ENCODE results near the gene GALE. TPM values are rescaled to one million over a fixed set of nuclear protein-coding genes. Genes with fewer than 3 reads are reported as not detected.
"Not testable (repeated sequence)": the region's sequence is repeated elsewhere in the genome, so short reads cannot be mapped to it uniquely, and the experiment has no call there.

GALE gene
- polyA plus RNA-seq (2012; ENCODE audit: low read depth, missing spikeins) = 34.0 TPM

DNA sequence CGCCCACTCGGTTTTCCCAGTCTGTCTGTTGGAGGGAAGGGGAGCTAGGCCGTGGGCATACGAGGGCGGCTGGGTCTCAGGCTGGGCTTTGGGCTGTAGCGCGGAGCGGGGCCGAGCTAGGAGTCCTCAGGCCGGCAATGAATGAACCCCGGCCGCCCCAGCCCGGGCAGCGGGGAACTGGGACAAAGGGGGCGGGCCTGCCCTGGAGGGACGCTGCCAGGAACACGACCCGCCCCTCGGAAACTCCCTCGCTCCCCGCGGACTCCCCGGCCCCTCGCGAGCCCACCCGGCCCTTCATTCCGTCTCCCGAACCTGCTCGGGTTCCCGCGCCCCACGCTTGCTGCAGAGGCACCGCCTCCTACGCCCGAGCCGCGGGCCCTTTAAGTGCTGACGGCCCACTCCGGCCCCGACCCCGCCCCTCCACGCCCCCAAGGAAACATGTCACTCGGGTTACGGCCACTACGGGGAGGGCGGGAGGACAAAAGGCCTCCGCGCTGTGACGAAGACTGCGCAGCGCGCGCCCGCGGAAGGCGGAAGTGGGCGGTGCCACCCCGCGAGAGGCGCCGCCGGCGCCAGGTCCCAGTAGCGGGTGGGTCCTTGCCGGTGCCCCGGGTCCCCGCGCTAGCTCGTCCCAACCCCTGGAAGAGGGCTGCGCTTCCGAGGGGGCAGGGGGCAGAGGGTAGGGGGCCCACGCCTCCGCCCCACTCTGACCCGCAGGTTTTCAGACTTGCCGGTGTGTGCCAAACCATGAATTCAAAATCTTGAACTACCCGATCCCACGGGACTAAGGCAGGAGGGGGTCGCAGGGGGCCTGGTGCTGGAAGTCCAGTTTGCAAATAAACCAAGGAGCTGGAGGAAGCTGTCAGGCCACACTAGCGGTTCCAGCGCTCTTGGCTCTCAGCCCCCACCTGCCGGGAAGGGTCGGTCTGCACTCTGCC lies at the start of gene GALE:
TSS of gene GALE (minus strand) at position 355 of the 938 bp plus-strand sequence. CDS start 1,747 bp downstream, outside the sequence.
- FAIRE-seq = peak; percentile 99
- peak; percentile 99 for DNase-seq (ENCODE audit: insufficient read length, low spot score)
- TF ChIP-seq PAX5 (IDR thresholded peaks at IDR 0.05; ENCODE audit: insufficient read depth, low read length, severe bottlenecking) (no peak), POLR2A (IDR thresholded peaks at IDR 0.05; ENCODE audit: low read depth, low read length) (peak; percentile 79), TAF1 (IDR thresholded peaks at IDR 0.05; ENCODE audit: low read depth, low read length) (peak; percentile 70; the same call in 1 of the 2 replicates), POLR2AphosphoS5 (IDR thresholded peaks at IDR 0.05; ENCODE audit: low read depth, low read length) (peak; percentile 71; the same call in 1 of the 2 replicates), SPI1 (IDR thresholded peaks at IDR 0.05; ENCODE audit: low read depth, low read length) (peak; percentile 80), POU2F2 (IDR thresholded peaks at IDR 0.05; ENCODE audit: low read depth, low read length) (peak; percentile 63; the same call in 1 of the 2 replicates)

GRCh38 chr1:23848673-23849616 lies 48.4 kb upstream of the GALE start:
- TF ChIP-seq PAX5 (IDR thresholded peaks at IDR 0.05; ENCODE audit: insufficient read depth, low read length, severe bottlenecking) = no peak
- no peak for FAIRE-seq
- DNase-seq (ENCODE audit: insufficient read length, low spot score) = no peak

DNA sequence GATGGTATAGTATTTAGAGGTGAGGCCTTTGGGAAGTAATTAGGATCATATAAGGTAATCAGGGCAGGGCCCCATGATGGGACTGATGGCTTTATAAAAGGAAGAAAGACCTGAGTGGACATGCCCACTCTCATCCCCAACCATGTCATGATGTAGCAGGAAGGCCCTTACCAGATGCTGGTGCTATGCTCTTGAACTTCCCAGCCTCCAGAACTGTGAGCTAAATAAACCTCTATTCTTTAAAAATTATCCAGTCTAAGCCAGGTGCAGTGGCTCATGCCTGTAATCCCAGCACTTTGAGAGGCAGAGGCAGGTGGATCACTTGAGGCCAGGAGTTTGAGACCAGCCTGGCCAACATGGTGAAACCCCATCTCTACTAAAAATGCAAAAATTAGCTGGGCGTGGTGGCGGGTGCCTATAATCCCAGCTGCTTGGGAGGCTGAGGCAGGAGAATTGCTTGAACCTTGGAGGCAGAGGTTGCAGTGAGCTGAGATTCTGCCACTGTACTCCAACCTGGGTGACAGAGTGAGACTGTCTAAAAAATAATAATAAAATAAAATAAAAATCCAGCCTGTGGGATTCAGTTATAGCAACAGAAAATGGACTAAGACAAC lies 47.0 kb upstream of the GALE start:
- not testable (repeated sequence) for DNase-seq (ENCODE audit: insufficient read length, low spot score); FAIRE-seq

DNA sequence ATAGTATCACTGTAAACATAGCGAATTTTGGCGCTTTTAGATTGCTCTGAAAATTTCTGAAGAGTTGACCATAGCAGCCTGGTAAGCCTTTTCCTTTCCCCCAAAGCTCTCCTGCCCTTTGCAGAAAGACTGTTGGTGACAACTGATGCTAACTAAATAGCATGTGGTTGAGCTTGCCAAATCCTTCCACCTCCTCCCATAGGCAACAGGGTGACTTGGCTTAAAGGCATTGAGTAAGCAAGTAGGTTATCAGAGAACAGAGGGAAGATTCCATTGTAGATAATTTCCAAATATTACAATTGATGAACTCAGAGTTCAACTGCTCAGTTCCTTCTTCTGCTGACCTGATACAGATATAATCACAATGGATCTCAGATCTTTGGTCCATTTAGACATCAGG lies 44.6 kb upstream of the GALE start:
- no peak for TF ChIP-seq POU2F2 (IDR thresholded peaks at IDR 0.05; ENCODE audit: low read depth, low read length)
- no peak for TF ChIP-seq POLR2AphosphoS5 (IDR thresholded peaks at IDR 0.05; ENCODE audit: low read depth, low read length)
- TF ChIP-seq TAF1 (IDR thresholded peaks at IDR 0.05; ENCODE audit: low read depth, low read length) = no peak
- TF ChIP-seq POLR2A (IDR thresholded peaks at IDR 0.05; ENCODE audit: low read depth, low read length) = no peak
- no peak for TF ChIP-seq PAX5 (IDR thresholded peaks at IDR 0.05; ENCODE audit: insufficient read depth, low read length, severe bottlenecking)
- no peak for TF ChIP-seq SPI1 (IDR thresholded peaks at IDR 0.05; ENCODE audit: low read depth, low read length)
- DNase-seq (ENCODE audit: insufficient read length, low spot score) (no peak), FAIRE-seq (no peak)

DNA sequence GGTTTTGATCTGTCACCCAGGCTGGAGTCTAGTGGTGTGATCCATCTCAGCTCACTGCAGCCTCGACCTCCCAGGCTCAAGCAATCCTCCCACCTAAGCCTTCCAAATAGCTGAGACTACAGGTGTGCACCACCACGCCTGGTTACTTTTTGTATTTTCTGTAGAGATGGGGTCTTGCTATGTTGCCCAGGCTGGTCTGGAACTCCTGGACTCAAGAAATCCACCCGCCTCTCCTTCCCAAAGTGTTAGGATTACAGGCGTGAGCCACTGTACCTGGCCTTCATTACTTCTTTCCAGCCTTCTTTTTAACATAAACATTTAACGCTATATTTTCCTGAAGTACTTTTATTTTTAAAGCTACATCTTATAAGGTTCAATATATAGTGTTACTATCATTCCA lies 43.1 kb upstream of the GALE start:
- TF ChIP-seq SPI1 (IDR thresholded peaks at IDR 0.05; ENCODE audit: low read depth, low read length) = no peak
- TF ChIP-seq POLR2AphosphoS5 (IDR thresholded peaks at IDR 0.05; ENCODE audit: low read depth, low read length) = no peak
- TF ChIP-seq PAX5 (IDR thresholded peaks at IDR 0.05; ENCODE audit: insufficient read depth, low read length, severe bottlenecking) = no peak
- no peak for TF ChIP-seq POLR2A (IDR thresholded peaks at IDR 0.05; ENCODE audit: low read depth, low read length)
- TF ChIP-seq TAF1 (IDR thresholded peaks at IDR 0.05; ENCODE audit: low read depth, low read length) = no peak
- TF ChIP-seq POU2F2 (IDR thresholded peaks at IDR 0.05; ENCODE audit: low read depth, low read length) = no peak
- FAIRE-seq = no peak
- no peak for DNase-seq (ENCODE audit: insufficient read length, low spot score)

- no peak for TF ChIP-seq POLR2A (IDR thresholded peaks at IDR 0.05; ENCODE audit: low read depth, low read length)
- no peak for TF ChIP-seq PAX5 (IDR thresholded peaks at IDR 0.05; ENCODE audit: insufficient read depth, low read length, severe bottlenecking)
- no peak for TF ChIP-seq POLR2AphosphoS5 (IDR thresholded peaks at IDR 0.05; ENCODE audit: low read depth, low read length)
- TF ChIP-seq POU2F2 (IDR thresholded peaks at IDR 0.05; ENCODE audit: low read depth, low read length) = no peak
- no peak for TF ChIP-seq TAF1 (IDR thresholded peaks at IDR 0.05; ENCODE audit: low read depth, low read length)
- TF ChIP-seq SPI1 (IDR thresholded peaks at IDR 0.05; ENCODE audit: low read depth, low read length) = no peak
- FAIRE-seq (peak; percentile 94), DNase-seq (ENCODE audit: insufficient read length, low spot score) (peak; percentile 71)
Measured at GRCh38 chr1:23838401-23838866, 37.9 kb upstream of the GALE start.

GRCh38 chr1:23837908-23838307 lies 37.4 kb upstream of the GALE start:
- TF ChIP-seq SPI1 (IDR thresholded peaks at IDR 0.05; ENCODE audit: low read depth, low read length) (no peak), PAX5 (IDR thresholded peaks at IDR 0.05; ENCODE audit: insufficient read depth, low read length, severe bottlenecking) (no peak), TAF1 (IDR thresholded peaks at IDR 0.05; ENCODE audit: low read depth, low read length) (no peak), POLR2AphosphoS5 (IDR thresholded peaks at IDR 0.05; ENCODE audit: low read depth, low read length) (no peak), POU2F2 (IDR thresholded peaks at IDR 0.05; ENCODE audit: low read depth, low read length) (no peak), POLR2A (IDR thresholded peaks at IDR 0.05; ENCODE audit: low read depth, low read length) (no peak)
- DNase-seq (ENCODE audit: insufficient read length, low spot score) (no peak), FAIRE-seq (no peak)

DNA sequence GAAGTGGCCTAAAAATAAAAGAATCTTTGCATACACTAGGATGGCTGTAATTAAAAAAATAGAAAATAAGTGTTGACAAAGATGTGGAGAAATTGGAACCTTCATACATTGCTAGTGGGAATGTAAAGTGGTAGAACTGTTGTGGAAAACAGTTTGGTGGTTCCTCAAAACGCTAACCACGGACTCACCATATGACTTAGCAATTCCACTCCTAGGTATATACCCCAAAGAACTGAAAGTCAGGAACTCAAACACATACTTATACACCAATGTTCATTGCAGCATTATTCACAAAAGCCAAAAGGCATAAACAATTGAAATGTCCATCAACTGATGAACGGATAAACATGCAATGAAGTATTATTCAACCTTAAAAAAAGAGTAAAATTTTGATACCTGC lies 35.5 kb upstream of the GALE start:
- FAIRE-seq (no peak), DNase-seq (ENCODE audit: insufficient read length, low spot score) (no peak)
- TF ChIP-seq SPI1 (IDR thresholded peaks at IDR 0.05; ENCODE audit: low read depth, low read length) (peak; percentile 46), TAF1 (IDR thresholded peaks at IDR 0.05; ENCODE audit: low read depth, low read length) (no peak)

GRCh38 chr1:23834156-23834555 lies 33.6 kb upstream of the GALE start:
- not testable (repeated sequence) for FAIRE-seq; DNase-seq (ENCODE audit: insufficient read length, low spot score)
